GM23338 (cell line): ENCODE data around the gene C4BPB. TPM values are rescaled to one million over a fixed set of nuclear protein-coding genes. Genes with fewer than 3 reads are reported as not detected.

Source experiments
- ATAC-seq: fragments of 200-7000 bp; cut with Tn5 transposase; 3 replicates; pipeline ENCODE4 v1.9.1; 2020
- DNase-seq: peaks from one replicate; pipeline ENCODE4 v3.0.0-alpha.2; 2015; ENCODE audit warnings: low spot score
- H2AFZ ChIP-seq: fragments of 200-600 bp; sonication (generic); 2 replicates; pipeline ENCODE4 v1.8.0; 2016; ENCODE audit warnings: antibody characterized with exemption, mild to moderate bottlenecking, moderate library complexity
- H3F3A ChIP-seq: fragments of 200-600 bp; sonication (generic); replicated peaks from 2 replicates; pipeline ENCODE4 v1.8.0; 2017; ENCODE audit warnings: antibody characterized with exemption, mixed run types, low read depth
- H3K27ac ChIP-seq: fragments of 200-600 bp; sonication (generic); 2 replicates; pipeline ENCODE4 v1.6.1; 2016; ENCODE audit warnings: low read depth
- H3K27me3 ChIP-seq: fragments of 200-600 bp; sonication (generic); 2 replicates; pipeline ENCODE4 v1.8.0; 2016; ENCODE audit warnings: mild to moderate bottlenecking, mixed run types, moderate library complexity; ENCODE audit not compliant: insufficient read depth
- H3K36me3 ChIP-seq: fragments of 200-600 bp; sonication (generic); 2 replicates; pipeline ENCODE4 v1.8.0; 2016; ENCODE audit warnings: mild to moderate bottlenecking; ENCODE audit not compliant: insufficient read depth
- H3K4me1 ChIP-seq: fragments of 200-600 bp; sonication (generic); 2 replicates; pipeline ENCODE4 v1.8.0; 2016; ENCODE audit warnings: mild to moderate bottlenecking, moderate library complexity; ENCODE audit not compliant: insufficient read depth
- H3K4me2 ChIP-seq: fragments of 200-600 bp; sonication (generic); 2 replicates; pipeline ENCODE4 v1.7.1; 2017; ENCODE audit warnings: mixed run types
- H3K4me3 ChIP-seq: fragments of 200-600 bp; sonication (generic); 2 replicates; pipeline ENCODE4 v1.6.1; 2016; ENCODE audit warnings: mixed run types
- H3K79me2 ChIP-seq: fragments of 200-600 bp; sonication (generic); replicated peaks from 2 replicates; pipeline ENCODE4 v1.8.0; 2017; ENCODE audit warnings: mild to moderate bottlenecking; ENCODE audit not compliant: insufficient read depth
- H3K9me2 ChIP-seq: fragments of 200-600 bp; sonication (generic); 2 replicates; pipeline ENCODE4 v1.8.0; 2017; ENCODE audit not compliant: insufficient read depth
- H4K20me1 ChIP-seq: fragments of 200-600 bp; sonication (generic); replicated peaks from 2 replicates; pipeline ENCODE4 v1.8.0; 2017; ENCODE audit warnings: mild to moderate bottlenecking; ENCODE audit not compliant: insufficient read depth
- H3K27ac Mint-ChIP-seq: 2 replicates; pipeline ENCODE4 v1.8.0; 2020; ENCODE audit warnings: inconsistent platforms, mild to moderate bottlenecking, moderate library complexity, mixed read lengths
- H3K27me3 Mint-ChIP-seq: 3 replicates; pipeline ENCODE4 v1.8.0; 2022; ENCODE audit warnings: low read depth, mild to moderate bottlenecking, moderate library complexity, mixed read lengths, inconsistent platforms; ENCODE audit not compliant: insufficient read depth, poor library complexity
- H3K36me3 Mint-ChIP-seq: 3 replicates; pipeline ENCODE4 v1.8.0; 2021; ENCODE audit warnings: low read depth, mild to moderate bottlenecking, inconsistent platforms, moderate library complexity, mixed read lengths
- H3K4me1 Mint-ChIP-seq: 3 replicates; pipeline ENCODE4 v1.8.0; 2020; ENCODE audit warnings: mild to moderate bottlenecking, inconsistent platforms, mixed read lengths
- H3K4me3 Mint-ChIP-seq: 3 replicates; pipeline ENCODE4 v1.8.0; 2021; ENCODE audit warnings: moderate library complexity, mild to moderate bottlenecking, inconsistent platforms, mixed read lengths
- H3K9me3 Mint-ChIP-seq: 3 replicates; pipeline ENCODE4 v1.8.0; 2020; ENCODE audit warnings: moderate library complexity, mild to moderate bottlenecking, inconsistent platforms, mixed read lengths
- NANOG ChIP-seq: IDR thresholded peaks from 2 replicates; pipeline ENCODE4 v1.6.1; 2016; ENCODE audit warnings: antibody characterized with exemption, borderline replicate concordance
- REST ChIP-seq: IDR thresholded peaks from one replicate; pipeline ENCODE4 v1.6.1; 2018; ENCODE audit warnings: antibody characterized with exemption; ENCODE audit not compliant: unreplicated experiment
- ZNF462 ChIP-seq: fragments of 250-450 bp; sonication (Bioruptor Pico); IDR thresholded peaks from 2 replicates; pipeline ENCODE4 v1.5.0; 2020; ENCODE audit warnings: mild to moderate bottlenecking, moderate library complexity
- polyA plus RNA-seq: library from polyadenylated mRNA; unstranded; fragments of >200 nt; fragmentation: Nextera tagmentation; extraction: Ambion mirVana; gene quantifications from 2 replicates; pipeline ENCODE4 v1.2.1, GENCODE V29; 2016
- total RNA-seq: library from RNA; depleted of rRNA; stranded (reverse); fragments of >200 nt; shearing (Covaris generic); gene quantifications from 2 replicates; pipeline ENCODE4 v1.2.3, GENCODE V29; 2014
- TF ChIP-seq, protein P1 (sequence below), 2 experiments: fragments of 200-600 bp in 1 of 2; sonication (generic) in 1 of 2; conservative IDR thresholded peaks; 2 replicates each; pipeline versions ENCODE4 v1.5.1 to v1.6.1; 2016 to 2017; ENCODE audit warnings: antibody characterized with exemption in 2 of 2, low read depth in 2 of 2, mild to moderate bottlenecking in 2 of 2, moderate library complexity in 1 of 2

The C4BPB gene
- total and polyA plus RNA-seq, 2 experiments from 2014 or later, result not detected

- TF ChIP-seq, protein P1, sequence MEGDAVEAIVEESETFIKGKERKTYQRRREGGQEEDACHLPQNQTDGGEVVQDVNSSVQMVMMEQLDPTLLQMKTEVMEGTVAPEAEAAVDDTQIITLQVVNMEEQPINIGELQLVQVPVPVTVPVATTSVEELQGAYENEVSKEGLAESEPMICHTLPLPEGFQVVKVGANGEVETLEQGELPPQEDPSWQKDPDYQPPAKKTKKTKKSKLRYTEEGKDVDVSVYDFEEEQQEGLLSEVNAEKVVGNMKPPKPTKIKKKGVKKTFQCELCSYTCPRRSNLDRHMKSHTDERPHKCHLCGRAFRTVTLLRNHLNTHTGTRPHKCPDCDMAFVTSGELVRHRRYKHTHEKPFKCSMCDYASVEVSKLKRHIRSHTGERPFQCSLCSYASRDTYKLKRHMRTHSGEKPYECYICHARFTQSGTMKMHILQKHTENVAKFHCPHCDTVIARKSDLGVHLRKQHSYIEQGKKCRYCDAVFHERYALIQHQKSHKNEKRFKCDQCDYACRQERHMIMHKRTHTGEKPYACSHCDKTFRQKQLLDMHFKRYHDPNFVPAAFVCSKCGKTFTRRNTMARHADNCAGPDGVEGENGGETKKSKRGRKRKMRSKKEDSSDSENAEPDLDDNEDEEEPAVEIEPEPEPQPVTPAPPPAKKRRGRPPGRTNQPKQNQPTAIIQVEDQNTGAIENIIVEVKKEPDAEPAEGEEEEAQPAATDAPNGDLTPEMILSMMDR (conservative IDR thresholded peaks at IDR 0.05; ENCODE audit: low read depth in 2 of 2), result no peak
- TF ChIP-seq ZNF462 (no peak), NANOG (no peak)
These were observed 24.1 kb upstream of the C4BPB start (continued) for GRCh38 chr1:207064561-207064960.

- no peak overlapping the region for H3K4me2 ChIP-seq
- no peaks in the 10 kb centered on the region for H4K20me1 ChIP-seq
- Mint-ChIP-seq H3K4me3 (no peak overlapping the region), H3K4me1 (no peaks in the 10 kb centered on the region), H3K9me3 (no peaks in the 10 kb centered on the region), H3K27me3 (no peaks in the 10 kb centered on the region), H3K27ac (no peak overlapping the region), H3K36me3 (peaks cover 44% of the 10 kb centered on the region)
- peaks cover 9% of the 10 kb centered on the region for H3K36me3 ChIP-seq
- H3K27ac ChIP-seq, result no peak overlapping the region
- H3K4me1 ChIP-seq, result no peaks in the 10 kb centered on the region
- DNase-seq (no peak), ATAC-seq (no peak)
- no peaks in the 10 kb centered on the region for H3F3A ChIP-seq
- H3K4me3 ChIP-seq, result no peak overlapping the region
- H3K27me3 ChIP-seq, result no peaks in the 10 kb centered on the region
- H3K9me2 ChIP-seq, result no peaks in the 10 kb centered on the region
- H2AFZ ChIP-seq, result no peak overlapping the region
- H3K79me2 ChIP-seq, result no peaks in the 10 kb centered on the region
- TF ChIP-seq REST (no peak), ZNF462 (no peak)
These were observed 21.5 kb upstream of the C4BPB start for GRCh38 chr1:207067185-207067584.
